GM12874 (cell line): ENCODE data around the gene ARHGEF2.

Experiments used
- CTCF ChIP-seq: IDR thresholded peaks from 2 replicates; pipeline ENCODE4 v1.5.1; 2011; ENCODE audit warnings: low read depth, mild to moderate bottlenecking, control low read depth, low read length, moderate library complexity; ENCODE audit not compliant: insufficient read depth

ARHGEF2 gene

DNA sequence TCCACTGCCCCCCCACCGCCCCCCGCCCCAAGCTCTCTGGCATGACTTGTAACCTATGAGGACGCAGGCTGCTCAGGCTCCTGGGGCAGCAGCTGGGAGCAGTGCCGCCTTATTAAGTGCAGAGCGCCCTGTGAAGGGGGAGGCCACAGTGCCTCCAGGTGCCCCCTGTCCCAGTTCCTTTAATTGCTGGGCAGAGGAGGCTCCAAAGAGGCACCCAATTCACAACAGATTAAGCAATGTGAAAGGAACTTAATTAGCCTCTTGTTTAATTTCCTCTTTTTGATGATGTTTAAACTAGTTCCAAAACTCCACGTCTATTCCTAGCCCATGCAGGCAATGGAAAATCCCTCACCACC lies 33.9 kb downstream of the ARHGEF2 start:
- TF ChIP-seq CTCF, result no peak

DNA sequence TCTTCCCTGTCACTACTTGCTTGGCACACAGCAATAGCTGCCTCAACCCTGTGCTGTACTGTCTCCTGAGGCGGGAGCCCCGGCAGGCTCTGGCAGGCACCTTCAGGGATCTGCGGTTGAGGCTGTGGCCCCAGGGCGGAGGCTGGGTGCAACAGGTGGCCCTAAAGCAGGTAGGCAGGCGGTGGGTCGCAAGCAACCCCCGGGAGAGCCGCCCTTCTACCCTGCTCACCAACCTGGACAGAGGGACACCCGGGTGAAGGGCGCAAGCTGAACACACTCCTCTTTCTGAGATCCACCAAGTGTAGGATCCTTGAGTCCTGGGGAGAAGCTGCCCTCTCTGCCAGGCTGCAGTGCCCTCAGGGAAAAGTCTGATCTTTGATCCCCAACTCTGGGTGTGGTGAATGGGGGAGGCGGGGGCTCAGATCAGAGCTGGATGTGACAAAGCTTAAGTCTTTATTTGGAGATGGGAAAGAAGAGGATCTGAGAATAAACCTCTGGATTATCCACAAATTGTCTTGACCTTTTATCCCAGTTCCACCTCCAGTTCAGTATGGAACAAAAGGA lies 35.7 kb downstream of the ARHGEF2 start:
- no peak for TF ChIP-seq CTCF

GRCh38 chr1:155941845-155942531 lies 36.4 kb downstream of the ARHGEF2 start:
- no peak for TF ChIP-seq CTCF

DNA sequence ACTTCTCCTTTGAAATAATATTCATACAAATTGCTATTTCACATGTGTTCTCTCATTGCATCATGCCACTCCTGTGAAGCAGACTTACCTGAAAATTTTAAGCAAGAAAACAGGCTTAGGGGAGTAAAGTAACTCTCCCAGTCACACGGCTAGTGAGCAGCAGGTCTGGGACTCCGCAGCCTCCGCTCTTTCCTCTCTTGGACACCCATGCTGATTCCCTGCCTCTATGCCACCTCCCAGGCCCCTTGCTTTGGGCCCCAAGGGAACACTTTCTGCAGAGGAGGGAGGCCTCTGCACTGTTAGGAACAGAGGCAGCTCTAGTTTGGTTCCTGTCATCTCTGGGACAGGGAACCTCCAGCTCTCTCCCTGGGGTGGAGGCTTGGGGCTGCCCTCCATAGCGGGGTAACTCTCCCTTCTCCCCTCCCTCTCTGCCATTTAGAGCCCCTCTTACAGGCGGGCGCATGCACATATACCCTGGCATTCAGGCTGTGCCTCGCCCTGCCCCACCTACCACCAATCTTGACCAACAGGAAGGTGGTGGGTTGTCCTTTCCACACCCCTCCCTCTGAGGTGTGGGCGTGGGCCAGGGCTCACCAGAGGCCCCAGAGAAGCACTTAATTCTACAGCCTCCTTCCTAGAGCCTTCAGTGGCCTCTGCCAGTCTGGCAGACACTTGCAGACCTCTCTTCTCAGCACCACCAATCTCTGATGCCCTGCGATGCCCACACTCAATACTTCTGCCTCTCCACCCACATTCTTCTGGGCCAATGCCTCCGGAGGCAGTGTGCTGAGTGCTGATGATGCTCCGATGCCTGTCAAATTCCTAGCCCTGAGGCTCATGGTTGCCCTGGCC lies 37.1 kb downstream of the ARHGEF2 start, which contains the start of gene RXFP4:
Gene RXFP4, plus strand, starts transcription at position 646 of the 852 bp plus-strand sequence. Its CDS starts 72 bp downstream, at position 718.
- no peak for TF ChIP-seq CTCF

DNA sequence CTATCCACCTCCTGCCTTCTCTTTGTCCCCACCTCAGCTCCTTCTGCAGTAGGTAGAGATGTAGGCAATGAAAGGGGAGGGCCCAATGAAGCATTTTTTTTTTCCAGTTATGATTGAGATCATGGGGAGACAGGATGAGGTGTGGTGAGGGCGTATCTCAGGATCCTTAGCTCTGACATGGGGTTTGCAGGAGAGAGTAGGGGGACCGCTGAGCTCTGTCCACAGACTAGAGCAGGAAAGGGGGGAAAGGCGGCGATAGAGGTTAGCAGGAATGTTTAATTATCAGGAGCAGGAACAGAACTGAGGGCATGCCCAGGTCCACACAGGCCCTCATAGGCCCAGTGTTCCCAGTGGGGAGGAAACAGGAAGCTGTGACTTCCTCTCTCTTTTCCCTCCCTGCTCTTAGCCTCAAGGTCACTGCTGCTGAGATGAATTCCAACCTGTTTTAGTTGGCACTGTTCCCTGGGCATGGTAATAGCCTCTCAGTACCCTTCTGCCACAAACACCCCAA lies 37.8 kb downstream of the ARHGEF2 start:
- no peak for TF ChIP-seq CTCF

DNA sequence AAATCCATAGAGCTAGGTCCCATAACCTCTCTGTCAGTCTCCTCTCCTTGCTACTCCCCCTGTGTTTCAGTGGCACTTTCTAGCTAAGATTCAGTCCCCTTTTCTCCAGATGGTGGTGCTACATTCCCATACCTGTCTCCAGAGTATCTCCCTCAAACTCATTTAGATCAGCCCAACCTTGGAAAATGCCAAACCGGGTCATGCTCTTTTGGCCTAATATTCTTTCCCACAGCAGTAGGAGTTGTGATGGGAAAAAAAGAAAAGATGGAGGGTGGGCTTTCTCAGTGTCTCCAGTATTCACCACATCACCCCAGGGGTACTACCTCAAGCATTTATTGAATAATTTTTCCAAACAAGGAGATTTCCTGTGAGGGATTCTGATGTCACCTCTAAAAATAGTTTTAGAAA lies 40.1 kb downstream of the ARHGEF2 start:
- peak; percentile 62 for TF ChIP-seq CTCF

DNA sequence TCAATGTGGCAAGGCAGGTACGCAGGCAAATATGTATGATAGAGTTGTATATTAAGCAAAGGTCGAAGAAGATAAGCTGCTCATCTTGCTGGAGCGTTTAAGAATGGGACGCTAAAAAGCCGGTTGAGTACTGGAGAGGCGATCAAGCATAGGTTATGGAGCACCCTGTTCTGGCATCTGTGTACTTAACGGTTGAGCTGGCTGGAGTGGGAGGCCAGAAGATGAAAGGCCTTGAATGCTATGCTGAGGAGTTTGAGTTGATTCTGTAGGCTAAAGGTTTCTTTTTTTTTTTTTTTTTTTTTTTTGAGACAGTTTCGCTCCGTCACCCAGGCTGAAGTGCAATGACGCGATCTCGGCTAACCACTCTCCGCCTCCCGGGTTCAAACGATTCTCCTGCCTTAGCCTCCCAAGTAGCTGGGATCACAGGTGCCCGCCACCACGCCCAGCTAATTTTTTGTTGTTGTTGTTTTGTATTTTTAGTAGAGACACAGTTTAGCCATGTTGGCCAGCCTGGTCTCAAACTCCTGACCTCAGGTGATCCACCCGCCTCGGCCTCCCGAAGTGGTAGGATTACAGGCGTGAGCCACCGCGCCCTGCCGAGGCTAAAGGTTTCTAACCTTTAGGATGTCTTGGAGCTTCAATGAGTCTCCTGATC lies 43.3 kb downstream of the ARHGEF2 start:
- no peak for TF ChIP-seq CTCF
